ENCODE results near the gene FAM156A.

DNA sequence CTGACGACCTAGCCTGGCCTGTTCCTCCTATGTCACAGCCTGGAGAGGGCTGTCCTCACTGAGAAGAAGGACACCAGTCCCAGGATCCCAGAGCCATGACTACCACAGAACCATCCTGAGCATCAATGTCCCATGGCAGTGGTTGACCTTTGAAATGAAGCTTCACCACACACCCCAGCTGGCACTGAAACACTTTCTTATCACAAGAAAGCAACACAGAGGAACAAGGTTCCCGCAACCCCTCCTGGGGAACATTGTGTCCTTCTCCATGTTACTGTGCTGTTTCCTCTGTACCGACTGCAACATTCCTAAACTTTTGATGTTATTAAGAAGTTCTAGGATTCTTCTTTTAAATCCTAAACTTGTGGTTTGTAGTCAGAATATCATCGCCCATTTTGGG lies 21.2 kb upstream of the FAM156A start:
- no peak for TF ChIP-seq POLR2A (IDR thresholded peaks at IDR 0.05; ENCODE audit: low read length)
- TF ChIP-seq GATA1 (IDR thresholded peaks at IDR 0.05; ENCODE audit: low read depth, low read length): no peak

Measured in erythroblast (primary cell).